AG04449 (cell line): ENCODE data around the gene DIPK1B.

ENCODE experiments used
- CTCF ChIA-PET: fragments of 350-600 bp; formaldehyde crosslinking; extraction: SDS; loops from one replicate; lab custom pipeline; 2021; ENCODE audit warnings: antibody characterized with exemption; lab: Yijun Ruan, JAX
- POLR2A ChIA-PET: fragments of 400-600, 350-600 bp; formaldehyde crosslinking; extraction: SDS; loops from one replicate; lab custom pipeline; 2020; ENCODE audit warnings: antibody characterized with exemption, inconsistent platforms; lab: Yijun Ruan, JAX
- DNase-seq: peaks from one replicate; pipeline ENCODE4 v3.0.0-alpha.2; 2010; ENCODE audit warnings: low read depth, low spot score
- H3K4me3 ChIP-seq: 2 replicates; pipeline ENCODE4 v1.5.1; 2011; ENCODE audit warnings: low read depth, mild to moderate bottlenecking, control low read depth, low read length
- TF ChIP-seq, protein P1 (sequence below): IDR thresholded peaks from one replicate; pipeline ENCODE4 v1.5.1; 2011; ENCODE audit warnings: mild to moderate bottlenecking, moderate library complexity, low read length, control low read depth, inconsistent platforms; ENCODE audit not compliant: insufficient read depth; ENCODE audit errors: missing control alignments

The DIPK1B gene

DNA sequence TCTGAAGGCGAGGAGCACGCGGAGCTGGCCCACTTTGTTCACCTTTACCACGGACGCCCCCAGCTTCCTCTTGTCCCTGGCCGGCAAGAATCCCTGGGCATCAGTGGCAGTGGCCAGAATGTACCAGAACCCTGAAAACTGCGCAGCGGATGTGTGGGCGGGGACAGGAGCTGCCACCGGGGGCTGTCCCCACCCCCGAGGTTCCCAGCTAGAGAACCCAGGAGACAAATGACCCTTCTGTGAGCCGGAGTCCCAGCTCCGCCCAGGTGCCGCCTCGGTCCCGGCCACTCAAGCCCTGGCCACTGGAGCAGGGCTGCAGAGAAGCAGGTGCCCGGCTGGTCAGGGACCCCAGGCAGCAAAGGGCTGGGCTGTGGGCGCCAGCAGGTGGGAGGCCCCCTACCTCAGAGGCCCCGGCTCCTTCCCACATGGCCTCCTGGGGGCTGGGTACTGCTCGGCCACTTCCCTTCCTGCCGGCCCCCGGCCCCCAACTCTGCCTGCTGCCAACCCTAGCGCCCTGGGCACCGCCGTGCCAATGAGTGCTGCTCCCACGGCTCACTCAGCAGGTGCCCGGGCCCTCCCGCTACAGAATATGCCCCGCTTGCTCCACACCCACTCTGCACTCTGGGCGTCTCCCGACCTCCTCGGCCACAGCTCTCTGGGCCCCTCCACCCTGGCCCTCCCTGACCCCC is 29.7 kb downstream of the DIPK1B start:
- TF ChIP-seq, protein P1, sequence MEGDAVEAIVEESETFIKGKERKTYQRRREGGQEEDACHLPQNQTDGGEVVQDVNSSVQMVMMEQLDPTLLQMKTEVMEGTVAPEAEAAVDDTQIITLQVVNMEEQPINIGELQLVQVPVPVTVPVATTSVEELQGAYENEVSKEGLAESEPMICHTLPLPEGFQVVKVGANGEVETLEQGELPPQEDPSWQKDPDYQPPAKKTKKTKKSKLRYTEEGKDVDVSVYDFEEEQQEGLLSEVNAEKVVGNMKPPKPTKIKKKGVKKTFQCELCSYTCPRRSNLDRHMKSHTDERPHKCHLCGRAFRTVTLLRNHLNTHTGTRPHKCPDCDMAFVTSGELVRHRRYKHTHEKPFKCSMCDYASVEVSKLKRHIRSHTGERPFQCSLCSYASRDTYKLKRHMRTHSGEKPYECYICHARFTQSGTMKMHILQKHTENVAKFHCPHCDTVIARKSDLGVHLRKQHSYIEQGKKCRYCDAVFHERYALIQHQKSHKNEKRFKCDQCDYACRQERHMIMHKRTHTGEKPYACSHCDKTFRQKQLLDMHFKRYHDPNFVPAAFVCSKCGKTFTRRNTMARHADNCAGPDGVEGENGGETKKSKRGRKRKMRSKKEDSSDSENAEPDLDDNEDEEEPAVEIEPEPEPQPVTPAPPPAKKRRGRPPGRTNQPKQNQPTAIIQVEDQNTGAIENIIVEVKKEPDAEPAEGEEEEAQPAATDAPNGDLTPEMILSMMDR: no peak
- no peak overlapping the region for H3K4me3 ChIP-seq
- ChIA-PET CTCF (interaction anchor here (0.7 to 1.4 kb wide), 4 partner anchors 9 to 29 kb away, joined by 3 to 6 read pairs (median 4); no protein-coding TSS in a partner anchor), POLR2A (interaction anchor here (1.4 to 1.5 kb wide), 2 partner anchors 14 kb away, joined by 3 to 6 read pairs; no protein-coding TSS in a partner anchor)
- no peak for DNase-seq

DNA sequence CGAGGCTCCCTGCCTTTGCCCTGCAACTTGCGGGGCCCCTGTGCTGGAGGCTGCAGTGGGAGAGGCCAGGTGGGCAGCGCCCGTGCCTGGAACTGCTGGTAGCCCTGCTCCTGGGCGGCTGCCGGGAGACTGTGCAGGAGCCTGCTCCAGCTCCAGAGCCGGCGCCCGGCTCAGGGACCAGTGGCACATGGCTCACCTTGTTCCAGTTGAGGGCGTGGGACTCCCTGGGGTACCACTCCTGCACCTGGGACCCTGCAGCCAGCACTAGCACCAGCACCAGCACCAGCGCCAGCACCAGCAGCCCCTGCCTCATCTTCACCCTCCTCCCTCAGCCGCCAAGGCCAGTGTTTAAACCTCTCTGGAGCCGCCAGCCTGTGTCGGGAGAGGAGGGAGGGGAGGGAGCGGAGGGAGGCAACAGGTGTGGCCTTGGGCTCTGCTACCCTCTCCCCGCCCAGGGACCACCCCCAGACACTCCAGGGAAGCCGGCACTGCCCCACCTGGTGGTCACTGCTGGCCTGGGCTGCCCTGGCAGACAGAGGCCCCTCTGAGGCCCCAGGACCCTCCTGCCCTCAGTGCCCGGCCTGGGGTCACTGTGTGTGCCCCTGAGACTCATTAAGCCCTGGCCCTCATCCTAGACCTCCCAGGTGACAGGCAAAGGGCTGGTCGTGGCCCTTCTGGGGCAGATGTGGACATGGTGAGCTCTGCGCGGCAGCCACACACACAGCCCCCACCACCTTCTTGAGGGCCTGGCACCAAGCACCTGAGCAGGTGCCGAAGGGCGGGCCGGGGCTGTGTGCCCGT is 30.4 kb downstream of the DIPK1B start, which contains the start of gene LCN10:
TSS of gene LCN10 (minus strand) at position 350 of the 801 bp plus-strand sequence. CDS start at position 313, 37 bp downstream.
- ChIA-PET POLR2A (interaction anchor here (1.5 kb wide), 1 partner anchor 15 kb away, joined by 3 read pairs; no protein-coding TSS in a partner anchor), CTCF (interaction anchor here (1.0 to 2.5 kb wide), 3 partner anchors 15 to 28 kb away, joined by 3 to 9 read pairs (median 4); partner anchors contain the start of gene LCN8)
- no peak for DNase-seq
- H3K4me3 ChIP-seq: no peak within 1 kb of the TSS
- TF ChIP-seq, protein P1: peak; percentile 42

DNA sequence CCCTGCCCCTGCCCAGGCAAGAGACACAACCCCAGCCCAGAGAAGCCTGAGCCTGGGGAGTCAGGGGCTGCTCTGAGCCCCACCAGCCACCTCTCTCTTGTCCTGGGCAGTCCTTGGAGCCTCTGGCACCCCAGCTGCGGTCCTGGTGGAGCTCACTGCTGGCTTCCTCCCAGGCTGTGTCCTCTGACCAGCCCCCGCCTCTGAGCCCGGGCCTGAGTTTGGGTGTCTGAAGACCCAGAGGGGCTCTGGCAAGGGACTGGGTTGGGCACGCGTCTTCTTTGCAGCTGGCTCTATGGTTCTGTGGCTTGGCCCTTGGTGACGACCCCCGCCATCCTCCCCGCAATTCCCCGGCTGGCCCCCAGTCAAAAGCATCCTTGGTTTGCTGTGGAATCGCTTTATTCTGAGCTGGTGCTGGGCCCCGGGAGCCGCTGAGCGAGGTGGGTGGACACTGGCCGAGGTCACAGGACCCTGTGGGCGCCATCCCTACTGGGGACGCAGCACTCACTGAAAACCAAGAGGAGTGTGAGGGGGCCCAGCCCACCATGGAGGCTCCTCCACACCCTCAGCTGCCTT is 31.4 kb downstream of the DIPK1B start:
- ChIA-PET CTCF (interaction anchor here (1.4 to 2.5 kb wide), 3 partner anchors 15 to 16 kb away, joined by 3 to 9 read pairs (median 4); partner anchors contain the start of gene LCN8), POLR2A (interaction anchor here (1.5 to 2.1 kb wide), 2 partner anchors 16 kb away, joined by 3 to 17 read pairs; no protein-coding TSS in a partner anchor)
- H3K4me3 ChIP-seq: no peak overlapping the region
- DNase-seq: no peak
- TF ChIP-seq, protein P1: no peak

DNA sequence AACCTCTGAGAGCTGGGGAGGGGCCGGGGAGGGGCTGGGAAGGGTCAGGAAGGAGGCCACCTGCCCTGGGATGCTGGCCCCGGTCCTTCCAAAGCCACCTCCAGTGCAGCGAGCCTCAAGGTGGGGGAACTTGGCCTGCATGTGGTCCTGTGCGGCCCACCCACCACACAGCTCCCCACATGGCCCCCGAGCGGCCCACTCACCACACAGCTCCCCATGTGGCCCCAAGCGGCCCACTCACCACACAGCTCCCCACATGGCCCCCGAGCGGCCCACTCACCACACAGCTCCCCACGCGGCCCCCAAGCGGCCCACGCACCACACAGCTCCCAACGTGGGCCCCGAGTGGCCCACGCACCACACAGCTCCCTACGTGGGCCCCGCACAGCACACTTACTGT is 32.4 kb downstream of the DIPK1B start:
- ChIA-PET CTCF (interaction anchor here (0.9 to 2.5 kb wide), 5 partner anchors 13 to 39 kb away, joined by 3 to 9 read pairs (median 3); partner anchors contain the start of gene LCN8), POLR2A (interaction anchor here (2.1 kb wide), 1 partner anchor 17 kb away, joined by 17 read pairs; no protein-coding TSS in a partner anchor)
- DNase-seq: no peak
- TF ChIP-seq, protein P1: no peak
- no peak overlapping the region for H3K4me3 ChIP-seq

DNA sequence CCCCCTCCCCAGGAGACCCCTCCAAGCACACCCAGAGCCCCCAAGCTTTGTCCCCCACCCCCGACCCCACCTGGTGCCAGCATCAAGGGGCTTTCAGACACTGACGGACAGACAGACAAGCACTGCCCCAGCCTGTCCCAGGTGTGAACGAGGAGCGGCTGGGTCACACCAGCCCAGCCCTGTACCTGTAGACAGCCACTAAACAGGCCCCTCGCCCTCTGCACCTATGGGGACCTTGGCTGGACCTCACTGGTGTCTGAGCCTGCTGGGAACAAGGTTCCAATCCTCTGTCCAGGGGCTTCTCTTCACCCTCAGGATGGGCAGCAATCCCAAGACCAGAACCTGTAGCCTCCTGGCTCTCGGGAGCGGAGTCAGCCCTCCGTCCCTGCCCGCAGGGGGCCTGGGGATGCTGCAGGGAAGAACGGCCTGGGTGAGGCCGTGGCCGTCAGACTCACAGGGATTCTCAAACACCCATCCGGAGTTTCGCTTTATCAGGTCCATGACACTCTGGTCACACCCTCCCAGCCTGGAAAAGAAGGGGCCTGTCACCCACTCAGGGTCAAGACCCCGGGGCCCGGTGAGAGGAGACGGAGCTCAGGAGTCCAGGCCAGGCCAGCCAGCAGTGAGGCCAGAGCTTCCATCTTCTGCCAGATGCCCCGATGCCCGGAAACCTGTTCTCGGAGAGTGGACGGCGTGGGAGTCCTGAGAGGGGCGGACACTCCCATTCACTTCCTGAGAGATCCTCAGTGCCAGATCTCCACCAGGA is 33.2 kb downstream of the DIPK1B start:
- POLR2A ChIA-PET: interaction anchor here (2.1 kb wide), 1 partner anchor 17 kb away, joined by 17 read pairs; no protein-coding TSS in a partner anchor
- TF ChIP-seq, protein P1: no peak
- H3K4me3 ChIP-seq: no peak overlapping the region
- CTCF ChIA-PET: interaction anchor here (0.9 to 2.5 kb wide), 4 partner anchors 13 to 38 kb away, joined by 3 to 9 read pairs (median 3); partner anchors contain the start of gene LCN8
- no peak for DNase-seq
